Panc1 (cell line): ENCODE results near the gene SARNP. TPM values are rescaled to one million over a fixed set of nuclear protein-coding genes. Genes with fewer than 3 reads are reported as not detected.

ENCODE experiments used
- ATAC-seq: fragments of 200-7000 bp; cut with Tn5 transposase; 2 replicates; pipeline ENCODE4 v1.9.1; 2020; ENCODE audit warnings: mild to moderate bottlenecking, moderate library complexity
- BruUV-seq: library from RNA; stranded (reverse); fragments of 400-500 nt; replicated peaks from 2 replicates; lab custom pipeline; 2021; lab: Mats Ljungman, UMichigan
- CTCF ChIA-PET: fragments of 300-600 bp; sonication (Branson Sonifier 250); formaldehyde crosslinking; loops from one replicate; lab custom pipeline; 2022; ENCODE audit warnings: antibody characterized with exemption; lab: Charles Lee
- POLR2A ChIA-PET: fragments of 300-600 bp; sonication (Branson Sonifier 250); formaldehyde crosslinking; loops from one replicate; lab custom pipeline; 2022; ENCODE audit warnings: antibody characterized with exemption; lab: Charles Lee
- DNase-seq: peaks from one replicate; pipeline ENCODE4 v3.0.0-alpha.2; 2010; ENCODE audit warnings: low read depth, low spot score
- H3K27ac ChIP-seq: 2 replicates; pipeline ENCODE4 v1.5.1; 2011; ENCODE audit warnings: mild to moderate bottlenecking, low read length, inconsistent platforms
- H3K27me3 ChIP-seq: fragments of 200-500 bp; sonication (Bioruptor generic); 2 replicates; pipeline ENCODE4 v1.6.0; 2014; ENCODE audit warnings: low read length, inconsistent platforms; ENCODE audit not compliant: control insufficient read depth, insufficient read depth
- H3K36me3 ChIP-seq: fragments of 200-500 bp; sonication (Bioruptor generic); 2 replicates; pipeline ENCODE4 v1.5.1; 2014; ENCODE audit warnings: inconsistent platforms, mild to moderate bottlenecking, low read length, moderate library complexity; ENCODE audit not compliant: control insufficient read depth, insufficient read depth
- H3K4me1 ChIP-seq: 2 replicates; pipeline ENCODE4 v1.5.1; 2011; ENCODE audit warnings: inconsistent platforms, mild to moderate bottlenecking, low read length, moderate library complexity; ENCODE audit not compliant: control insufficient read depth, insufficient read depth
- H3K4me3 ChIP-seq, 2 experiments: 2 replicates each; pipeline ENCODE4 v1.5.1; 2011 to 2012; ENCODE audit warnings: low read depth in 2 of 2, low read length in 2 of 2, mild to moderate bottlenecking in 2 of 2, inconsistent platforms in 1 of 2, moderate library complexity in 1 of 2
- H3K9me3 ChIP-seq: fragments of 200-500 bp; sonication (Bioruptor generic); 2 replicates; pipeline ENCODE4 v1.5.1; 2014; ENCODE audit warnings: low read depth, mild to moderate bottlenecking, inconsistent platforms, low read length, moderate library complexity; ENCODE audit not compliant: control insufficient read depth, insufficient read depth
- POLR2AphosphoS5 ChIP-seq: IDR thresholded peaks from 2 replicates; pipeline ENCODE4 v1.6.1; 2012; ENCODE audit warnings: mild to moderate bottlenecking, low read depth, low read length, moderate library complexity
- SIN3A ChIP-seq: IDR thresholded peaks from 2 replicates; pipeline ENCODE4 v1.6.1; 2012; ENCODE audit warnings: low read depth, mild to moderate bottlenecking, low read length, moderate library complexity, borderline replicate concordance; ENCODE audit not compliant: insufficient read depth
- TCF7L2 ChIP-seq: IDR thresholded peaks from 2 replicates; pipeline ENCODE4 v1.6.1; 2011; ENCODE audit warnings: mild to moderate bottlenecking, low read depth, low read length, inconsistent platforms
- in situ Hi-C: cut with HindIII; loops from 2 replicates; pipeline ENCODE4 v1.10.0; 2016; ENCODE audit warnings: low sequenced_read_pairs, low pct_unique_long_range_greater_than_20kb
- intact Hi-C: fragments of 100-400 bp; cut with micrococcal nuclease; formaldehyde crosslinking; loops from one replicate; pipeline ENCODE4 v1.10.0; 2022; ENCODE audit not compliant: unreplicated experiment
- total RNA-seq: library from RNA; stranded (reverse); gene quantifications from one replicate; pipeline ENCODE4 v1.2.1, GENCODE V29; 2021; ENCODE audit not compliant: unreplicated experiment
- TF ChIP-seq, protein P1 (sequence below): fragments of 450-650 bp; IDR thresholded peaks from 2 replicates; pipeline ENCODE4 v1.5.1; 2017; ENCODE audit warnings: mild to moderate bottlenecking
- TF ChIP-seq, protein P2 (sequence below), 2 experiments: IDR thresholded peaks; 2 replicates each; pipeline ENCODE4 v1.6.1; 2011 to 2012; ENCODE audit warnings: low read depth in 2 of 2, control low read depth in 1 of 2, low read length in 1 of 2, mild to moderate bottlenecking in 1 of 2, moderate library complexity in 1 of 2; ENCODE audit not compliant: insufficient read depth in 1 of 2

SARNP gene
- total RNA-seq, 1 experiment from 2014 or later: 69.3 TPM

DNA sequence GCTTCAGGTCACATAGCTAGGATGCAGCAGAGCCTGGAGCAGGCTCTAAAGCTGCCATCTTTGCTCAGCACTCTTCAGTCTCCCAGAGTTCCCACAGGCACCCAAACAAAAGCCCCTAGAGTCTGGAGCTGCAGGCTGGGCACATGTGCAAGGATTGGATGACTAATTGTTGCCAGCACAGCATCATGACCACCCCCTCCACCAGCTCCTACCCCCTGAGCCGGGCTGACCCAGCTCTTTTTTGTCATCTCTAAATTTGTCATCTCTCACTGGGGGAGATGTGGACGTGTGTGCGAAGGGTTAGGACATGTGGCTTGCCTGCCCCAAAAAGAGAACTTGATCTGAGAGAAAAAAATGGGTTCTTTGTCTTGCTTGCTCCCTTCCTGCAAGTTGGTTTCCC is 29.5 kb upstream of the SARNP start:
- Histone ChIP-seq H3K36me3 (no peaks in the 10 kb centered on the region), H3K9me3 (no peaks in the 10 kb centered on the region), H3K27me3 (peaks cover 2% of the 10 kb centered on the region; the same call in 1 of the 2 replicates), H3K4me1 (no peaks in the 10 kb centered on the region), H3K4me3 (no peak overlapping the region), H3K27ac (no peak overlapping the region)
- no peak for DNase-seq
- TF ChIP-seq, protein P1, sequence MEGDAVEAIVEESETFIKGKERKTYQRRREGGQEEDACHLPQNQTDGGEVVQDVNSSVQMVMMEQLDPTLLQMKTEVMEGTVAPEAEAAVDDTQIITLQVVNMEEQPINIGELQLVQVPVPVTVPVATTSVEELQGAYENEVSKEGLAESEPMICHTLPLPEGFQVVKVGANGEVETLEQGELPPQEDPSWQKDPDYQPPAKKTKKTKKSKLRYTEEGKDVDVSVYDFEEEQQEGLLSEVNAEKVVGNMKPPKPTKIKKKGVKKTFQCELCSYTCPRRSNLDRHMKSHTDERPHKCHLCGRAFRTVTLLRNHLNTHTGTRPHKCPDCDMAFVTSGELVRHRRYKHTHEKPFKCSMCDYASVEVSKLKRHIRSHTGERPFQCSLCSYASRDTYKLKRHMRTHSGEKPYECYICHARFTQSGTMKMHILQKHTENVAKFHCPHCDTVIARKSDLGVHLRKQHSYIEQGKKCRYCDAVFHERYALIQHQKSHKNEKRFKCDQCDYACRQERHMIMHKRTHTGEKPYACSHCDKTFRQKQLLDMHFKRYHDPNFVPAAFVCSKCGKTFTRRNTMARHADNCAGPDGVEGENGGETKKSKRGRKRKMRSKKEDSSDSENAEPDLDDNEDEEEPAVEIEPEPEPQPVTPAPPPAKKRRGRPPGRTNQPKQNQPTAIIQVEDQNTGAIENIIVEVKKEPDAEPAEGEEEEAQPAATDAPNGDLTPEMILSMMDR: no peak
- TF ChIP-seq, protein P2, sequence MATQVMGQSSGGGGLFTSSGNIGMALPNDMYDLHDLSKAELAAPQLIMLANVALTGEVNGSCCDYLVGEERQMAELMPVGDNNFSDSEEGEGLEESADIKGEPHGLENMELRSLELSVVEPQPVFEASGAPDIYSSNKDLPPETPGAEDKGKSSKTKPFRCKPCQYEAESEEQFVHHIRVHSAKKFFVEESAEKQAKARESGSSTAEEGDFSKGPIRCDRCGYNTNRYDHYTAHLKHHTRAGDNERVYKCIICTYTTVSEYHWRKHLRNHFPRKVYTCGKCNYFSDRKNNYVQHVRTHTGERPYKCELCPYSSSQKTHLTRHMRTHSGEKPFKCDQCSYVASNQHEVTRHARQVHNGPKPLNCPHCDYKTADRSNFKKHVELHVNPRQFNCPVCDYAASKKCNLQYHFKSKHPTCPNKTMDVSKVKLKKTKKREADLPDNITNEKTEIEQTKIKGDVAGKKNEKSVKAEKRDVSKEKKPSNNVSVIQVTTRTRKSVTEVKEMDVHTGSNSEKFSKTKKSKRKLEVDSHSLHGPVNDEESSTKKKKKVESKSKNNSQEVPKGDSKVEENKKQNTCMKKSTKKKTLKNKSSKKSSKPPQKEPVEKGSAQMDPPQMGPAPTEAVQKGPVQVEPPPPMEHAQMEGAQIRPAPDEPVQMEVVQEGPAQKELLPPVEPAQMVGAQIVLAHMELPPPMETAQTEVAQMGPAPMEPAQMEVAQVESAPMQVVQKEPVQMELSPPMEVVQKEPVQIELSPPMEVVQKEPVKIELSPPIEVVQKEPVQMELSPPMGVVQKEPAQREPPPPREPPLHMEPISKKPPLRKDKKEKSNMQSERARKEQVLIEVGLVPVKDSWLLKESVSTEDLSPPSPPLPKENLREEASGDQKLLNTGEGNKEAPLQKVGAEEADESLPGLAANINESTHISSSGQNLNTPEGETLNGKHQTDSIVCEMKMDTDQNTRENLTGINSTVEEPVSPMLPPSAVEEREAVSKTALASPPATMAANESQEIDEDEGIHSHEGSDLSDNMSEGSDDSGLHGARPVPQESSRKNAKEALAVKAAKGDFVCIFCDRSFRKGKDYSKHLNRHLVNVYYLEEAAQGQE (IDR thresholded peaks at IDR 0.05; ENCODE audit: insufficient read depth in 1 of 2, low read depth in 2 of 2, low read length in 1 of 2): no peak
- TF ChIP-seq TCF7L2 (no peak), POLR2AphosphoS5 (no peak), SIN3A (no peak)
- no peak for ATAC-seq
- POLR2A ChIA-PET: interaction anchor here (0.7 kb wide), 1 partner anchor 1546 kb away, joined by 3 read pairs; no protein-coding TSS in a partner anchor
- BruUV-seq: no TSS peak
- in situ Hi-C loops: no loop called here
- CTCF ChIA-PET: no interaction called here
- intact Hi-C loops: no loop called here

DNA sequence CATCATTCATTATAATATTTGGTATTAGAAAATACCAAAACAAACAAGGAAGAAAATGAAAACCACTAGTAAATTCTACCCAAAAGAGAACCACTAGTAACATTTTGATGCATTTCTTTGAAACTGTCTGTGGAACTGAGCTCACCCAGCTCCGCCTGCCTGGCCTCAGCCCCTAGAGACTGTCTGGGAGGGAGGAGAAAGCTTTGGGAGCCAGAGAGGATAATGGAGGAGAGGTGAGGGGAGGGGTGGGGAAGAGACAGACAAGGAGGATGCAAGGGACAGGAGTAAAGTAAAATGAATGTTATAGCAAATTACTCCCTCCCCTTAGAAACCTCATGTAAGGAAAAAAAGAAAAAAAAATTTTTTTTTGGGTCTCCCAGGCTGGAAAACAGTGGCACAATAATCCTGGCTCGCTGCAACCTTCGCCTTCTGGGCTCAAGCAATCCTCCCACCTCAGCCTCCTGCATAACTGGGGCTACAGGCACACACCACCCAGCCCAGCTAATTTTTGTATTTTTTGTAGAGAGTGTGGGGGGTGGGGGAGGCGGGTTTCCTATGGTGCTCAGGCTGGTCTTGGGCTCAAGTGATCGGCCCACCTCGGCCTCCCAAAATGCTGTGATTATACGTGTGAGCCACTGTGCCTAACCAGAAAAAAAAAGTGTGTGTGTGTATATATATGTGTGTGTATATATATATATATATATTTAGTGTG is 28.4 kb upstream of the SARNP start:
- CTCF ChIA-PET: interaction anchor here (0.5 kb wide), 2 partner anchors 81 to 121 kb away, joined by 5 to 8 read pairs; no protein-coding TSS in a partner anchor
- H3K27me3 ChIP-seq: peaks cover 1% of the 10 kb centered on the region; the same call in 1 of the 2 replicates
- ATAC-seq (no peak), DNase-seq (no peak)
- no TSS peak for BruUV-seq
- no peak for TF ChIP-seq SIN3A
- TF ChIP-seq, protein P1: no peak
- TF ChIP-seq, protein P2 (IDR thresholded peaks at IDR 0.05; ENCODE audit: insufficient read depth in 1 of 2, low read depth in 2 of 2, low read length in 1 of 2): no peak
- no peak for TF ChIP-seq TCF7L2
- no peak for TF ChIP-seq POLR2AphosphoS5
- H3K36me3 ChIP-seq: no peaks in the 10 kb centered on the region
- in situ Hi-C loops: no loop called here
- no peak overlapping the region for H3K27ac ChIP-seq
- H3K4me3 ChIP-seq: no peak overlapping the region
- intact Hi-C loops: no loop called here
- no peaks in the 10 kb centered on the region for H3K9me3 ChIP-seq
- POLR2A ChIA-PET: interaction anchor here (0.6 to 1.2 kb wide), 3 partner anchors 16 to 1547 kb away, joined by 3 to 12 read pairs (median 3); partner anchors contain the start of gene DNAJC14
- H3K4me1 ChIP-seq: no peaks in the 10 kb centered on the region
